Peyer's patch (tissue), 4 donors: Measurements from ENCODE around the gene ENTPD6.

Source experiments
- CTCF ChIP-seq, 6 experiments: fragments of 450-650 bp in 4 of 6; fragments of 200-600 bp in 2 of 6; sonication (generic) in 1 of 6; IDR thresholded peaks; one replicate each; pipeline ENCODE4 v1.5.1; 2017 to 2019; ENCODE audit warnings: antibody characterized with exemption in 6 of 6, mild to moderate bottlenecking in 3 of 6, moderate library complexity in 1 of 6
- POLR2A ChIP-seq, 2 donors: fragments of 450-650 bp; IDR thresholded peaks; one replicate each; pipeline ENCODE4 v1.5.1; 2017; ENCODE audit warnings: antibody characterized with exemption in 2 of 2, mild to moderate bottlenecking in 2 of 2, moderate library complexity in 2 of 2

DNA sequence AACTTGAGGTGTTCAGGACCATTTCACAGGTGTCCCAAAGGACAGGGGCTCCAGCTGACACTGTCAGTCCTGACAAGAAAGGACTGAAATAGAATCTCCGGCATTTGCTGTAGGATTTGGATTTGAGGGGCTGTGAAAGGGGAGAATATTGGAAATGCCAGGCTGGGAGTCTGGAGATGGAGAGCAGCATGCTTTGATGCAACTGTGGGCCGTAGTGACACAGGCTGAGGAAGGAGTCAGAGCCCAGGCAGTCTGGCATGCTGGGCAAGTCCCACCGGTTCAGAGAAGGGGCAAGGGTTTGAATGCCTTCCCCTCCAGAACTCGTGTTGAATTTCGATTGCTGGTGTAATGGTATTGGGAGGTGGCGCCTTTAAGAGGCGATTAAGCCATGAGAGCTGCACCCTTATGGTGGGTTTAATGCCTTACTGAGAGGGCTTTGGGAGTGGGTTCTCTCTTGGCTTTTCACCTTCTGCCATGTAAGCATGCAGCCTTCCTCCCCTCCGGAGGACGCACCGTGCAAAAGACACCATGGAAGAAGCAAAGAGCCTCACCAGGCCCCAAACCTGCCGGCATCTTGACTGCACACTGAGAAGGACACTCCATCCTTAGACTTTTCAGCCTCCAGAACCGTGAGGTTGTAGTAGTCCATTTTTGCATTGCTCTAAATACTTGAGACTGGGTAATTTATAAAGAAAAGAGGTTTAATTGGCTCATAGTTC is 43.0 kb downstream of the ENTPD6 start:
- no peak for TF ChIP-seq CTCF (IDR thresholded peaks at IDR 0.05)
- TF ChIP-seq POLR2A (IDR thresholded peaks at IDR 0.05) = no peak
